Measurements from ENCODE around the gene SRGAP2C.
"Not testable (repeated sequence)": the region's sequence is repeated elsewhere in the genome, so short reads cannot be mapped to it uniquely, and the experiment has no call there.

DNA sequence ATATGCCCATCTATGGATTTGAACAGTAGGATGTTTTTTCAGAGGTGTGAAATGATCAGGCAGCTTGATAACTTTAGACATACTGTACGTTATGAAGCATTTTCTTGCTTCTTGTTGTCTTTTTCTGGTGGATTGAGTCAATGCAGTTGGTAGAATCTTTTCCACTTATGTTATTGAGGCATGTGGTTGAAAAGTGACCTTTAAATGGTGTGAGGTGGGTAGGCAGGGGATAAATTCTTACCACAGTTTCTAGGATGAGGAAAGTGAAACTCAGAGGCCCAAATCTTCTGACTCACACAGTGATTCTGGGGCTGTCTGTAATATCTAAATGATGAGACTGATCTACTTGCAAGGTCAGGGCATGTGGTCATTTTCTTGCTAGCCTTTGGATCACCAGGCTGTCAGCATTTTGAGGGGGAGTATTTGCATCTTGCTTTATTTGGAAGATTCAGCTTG is 79.0 kb downstream of the SRGAP2C start:
- TF ChIP-seq, protein P1, sequence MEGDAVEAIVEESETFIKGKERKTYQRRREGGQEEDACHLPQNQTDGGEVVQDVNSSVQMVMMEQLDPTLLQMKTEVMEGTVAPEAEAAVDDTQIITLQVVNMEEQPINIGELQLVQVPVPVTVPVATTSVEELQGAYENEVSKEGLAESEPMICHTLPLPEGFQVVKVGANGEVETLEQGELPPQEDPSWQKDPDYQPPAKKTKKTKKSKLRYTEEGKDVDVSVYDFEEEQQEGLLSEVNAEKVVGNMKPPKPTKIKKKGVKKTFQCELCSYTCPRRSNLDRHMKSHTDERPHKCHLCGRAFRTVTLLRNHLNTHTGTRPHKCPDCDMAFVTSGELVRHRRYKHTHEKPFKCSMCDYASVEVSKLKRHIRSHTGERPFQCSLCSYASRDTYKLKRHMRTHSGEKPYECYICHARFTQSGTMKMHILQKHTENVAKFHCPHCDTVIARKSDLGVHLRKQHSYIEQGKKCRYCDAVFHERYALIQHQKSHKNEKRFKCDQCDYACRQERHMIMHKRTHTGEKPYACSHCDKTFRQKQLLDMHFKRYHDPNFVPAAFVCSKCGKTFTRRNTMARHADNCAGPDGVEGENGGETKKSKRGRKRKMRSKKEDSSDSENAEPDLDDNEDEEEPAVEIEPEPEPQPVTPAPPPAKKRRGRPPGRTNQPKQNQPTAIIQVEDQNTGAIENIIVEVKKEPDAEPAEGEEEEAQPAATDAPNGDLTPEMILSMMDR (conservative IDR thresholded peaks at IDR 0.05), result not testable (repeated sequence)
- TF ChIP-seq EZH2 (IDR thresholded peaks at IDR 0.05; ENCODE audit: low read depth), result not testable (repeated sequence)

Data from PC-9 (cell line).